Central memory CD4-positive, alpha-beta T cell (primary cell): ENCODE measurements around the gene UQCRH.
"Not testable (repeated sequence)": the region's sequence is repeated elsewhere in the genome, so short reads cannot be mapped to it uniquely, and the experiment has no call there.

Experiments used
- DNase-seq: peaks from one replicate; pipeline ENCODE4 v3.0.0; 2022

UQCRH gene

DNA sequence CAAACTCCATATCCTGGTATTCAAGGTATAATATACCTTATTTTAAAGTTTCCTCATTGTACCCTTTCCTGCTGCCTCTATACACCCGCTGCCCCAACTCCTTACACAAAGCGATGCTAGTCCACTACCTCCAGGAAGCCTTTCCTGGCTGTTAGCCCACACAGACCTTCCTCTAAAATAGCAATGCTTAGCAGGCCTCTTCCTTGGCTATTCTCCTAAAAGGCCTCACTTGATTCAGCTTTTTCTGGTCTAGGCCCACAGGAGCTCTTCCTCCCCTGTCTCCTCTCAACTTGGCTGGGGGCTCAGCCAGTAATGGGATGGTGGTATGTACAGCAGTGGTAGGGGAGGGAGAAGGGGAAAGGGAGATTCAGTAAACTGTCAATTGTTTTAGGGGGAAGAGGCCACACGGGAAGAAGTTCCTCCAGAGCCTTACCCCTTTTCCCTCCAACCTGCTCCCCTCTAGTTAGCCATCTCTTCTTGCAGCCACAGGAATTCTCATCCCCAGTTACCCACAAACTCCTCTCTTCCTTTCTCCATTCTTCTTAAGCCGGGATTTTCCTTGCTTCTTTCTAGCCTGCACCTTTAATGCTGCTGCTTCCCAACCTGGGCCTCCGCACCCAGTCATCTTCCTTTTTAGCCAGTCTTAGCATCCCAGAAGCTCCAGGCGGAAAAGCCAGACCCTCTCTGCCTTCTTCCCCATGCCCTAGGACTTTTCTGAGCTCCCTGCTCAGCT lies 2.7 kb upstream of the UQCRH start:
- DNase-seq, result no peak

- no peak for DNase-seq
Measured at GRCh38 chr1:46301406-46301807, 2.1 kb upstream of the UQCRH start.

DNA sequence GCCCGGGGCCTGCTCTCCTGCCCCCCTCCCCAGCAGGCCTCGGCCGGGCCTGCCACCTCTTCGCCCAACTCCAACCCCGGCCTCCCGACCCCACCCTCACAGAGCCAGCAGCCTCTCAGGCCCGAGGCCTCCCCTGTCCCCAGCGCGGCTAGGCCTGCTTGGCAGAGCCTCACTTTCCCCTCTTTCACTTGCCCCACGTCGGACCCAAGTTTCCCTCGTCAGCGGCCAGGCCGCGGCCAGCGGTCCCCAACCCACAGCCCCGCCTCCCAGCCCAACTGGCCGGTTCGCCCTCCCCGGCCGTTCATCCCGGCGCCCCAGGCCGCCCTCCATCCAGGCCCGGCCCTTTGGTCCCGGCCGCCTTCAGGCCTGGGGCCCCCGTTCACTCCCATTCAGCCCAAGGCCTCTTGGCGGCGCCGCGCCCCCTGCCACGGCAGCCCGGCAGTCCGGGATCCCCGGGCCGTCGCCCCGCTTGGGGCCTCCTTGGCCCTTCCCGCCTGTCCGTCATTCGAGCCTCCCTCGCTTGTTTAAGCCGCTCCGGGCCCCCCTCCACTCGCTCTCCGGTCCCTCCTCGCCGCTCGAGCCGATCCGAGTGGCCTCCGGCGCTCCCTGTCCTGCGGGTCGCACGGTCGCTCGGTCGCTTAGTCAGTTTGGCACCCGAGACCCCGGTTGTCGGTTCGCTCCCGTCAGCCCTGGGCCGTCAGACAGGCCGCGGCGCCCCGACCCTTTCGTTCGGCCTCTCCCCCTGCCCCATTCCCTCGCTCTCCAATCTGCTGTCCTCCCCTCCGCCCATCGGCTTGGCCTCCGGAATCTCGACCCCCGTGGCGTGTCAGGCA lies 1.5 kb upstream of the UQCRH start:
- peak; percentile 34 for DNase-seq

GRCh38 chr1:46302641-46303037 lies 859 bp upstream of the UQCRH start:
- no peak for DNase-seq

GRCh38 chr1:46303872-46304326 lies 401 bp downstream of the UQCRH start:
- DNase-seq, result no peak

DNA sequence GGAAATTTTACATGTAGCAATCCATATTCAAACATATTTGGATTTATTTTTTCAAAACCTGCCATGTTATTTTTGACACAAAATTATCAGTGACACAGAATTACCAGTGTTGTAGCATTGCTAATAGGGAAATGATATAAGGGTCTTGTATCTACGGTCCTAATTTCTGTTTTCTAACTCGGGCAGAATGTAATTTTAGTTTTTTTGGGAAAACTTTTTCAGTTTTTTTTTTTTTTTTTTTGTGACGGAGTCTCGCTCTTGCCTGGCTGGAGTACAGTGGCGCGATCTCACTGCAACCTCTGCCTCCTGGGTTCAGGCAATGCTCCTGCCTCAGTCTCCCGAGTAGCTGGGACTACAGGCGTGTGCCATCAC lies 2.6 kb downstream of the UQCRH start:
- DNase-seq, result no peak

DNA sequence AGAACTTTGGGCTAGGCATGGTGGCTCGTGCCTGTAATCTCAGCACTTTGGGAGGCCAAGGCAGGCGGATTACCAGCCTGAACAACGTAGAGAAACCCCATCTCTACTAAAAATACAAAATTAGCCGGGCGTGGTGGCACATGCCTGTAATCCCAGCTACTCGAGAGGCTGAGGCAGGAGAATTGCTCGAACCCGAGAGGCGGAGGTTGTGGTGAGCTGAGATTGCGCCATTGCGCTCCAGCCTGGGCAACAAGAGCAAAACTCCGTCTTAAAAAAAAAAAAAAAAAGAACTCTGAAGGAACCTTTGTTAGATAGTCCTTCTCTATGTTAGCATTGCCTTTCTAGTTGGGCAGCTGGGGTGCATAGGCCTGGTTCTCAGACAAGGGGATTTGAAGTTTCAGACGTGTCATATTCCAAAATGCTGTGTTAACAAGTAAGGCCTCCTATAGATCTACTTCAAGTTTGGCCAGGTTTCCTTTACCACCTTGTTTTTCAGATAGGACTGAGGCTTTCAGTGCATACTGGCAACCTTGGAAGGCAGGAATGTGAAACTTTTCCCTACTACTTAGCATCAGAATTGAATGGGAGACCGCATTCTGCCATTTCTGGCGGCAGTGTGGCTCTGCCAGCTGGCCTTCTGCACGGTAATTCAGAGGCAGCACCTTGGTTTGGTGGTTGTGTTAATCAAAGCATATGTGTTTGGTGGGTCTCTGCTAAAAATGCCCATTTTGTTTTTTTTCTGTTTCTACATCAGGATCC lies 6.1 kb downstream of the UQCRH start:
- no peak for DNase-seq

- DNase-seq, result no peak
Measured at GRCh38 chr1:46310321-46310720, 6.8 kb downstream of the UQCRH start.

GRCh38 chr1:46315669-46316403 lies 12.3 kb downstream of the UQCRH start:
- no peak for DNase-seq

- no peak for DNase-seq
Measured at GRCh38 chr1:46317323-46317722, 13.8 kb downstream of the UQCRH start.

- not testable (repeated sequence) for DNase-seq
Measured at GRCh38 chr1:46319301-46319700, 15.8 kb downstream of the UQCRH start.

DNA sequence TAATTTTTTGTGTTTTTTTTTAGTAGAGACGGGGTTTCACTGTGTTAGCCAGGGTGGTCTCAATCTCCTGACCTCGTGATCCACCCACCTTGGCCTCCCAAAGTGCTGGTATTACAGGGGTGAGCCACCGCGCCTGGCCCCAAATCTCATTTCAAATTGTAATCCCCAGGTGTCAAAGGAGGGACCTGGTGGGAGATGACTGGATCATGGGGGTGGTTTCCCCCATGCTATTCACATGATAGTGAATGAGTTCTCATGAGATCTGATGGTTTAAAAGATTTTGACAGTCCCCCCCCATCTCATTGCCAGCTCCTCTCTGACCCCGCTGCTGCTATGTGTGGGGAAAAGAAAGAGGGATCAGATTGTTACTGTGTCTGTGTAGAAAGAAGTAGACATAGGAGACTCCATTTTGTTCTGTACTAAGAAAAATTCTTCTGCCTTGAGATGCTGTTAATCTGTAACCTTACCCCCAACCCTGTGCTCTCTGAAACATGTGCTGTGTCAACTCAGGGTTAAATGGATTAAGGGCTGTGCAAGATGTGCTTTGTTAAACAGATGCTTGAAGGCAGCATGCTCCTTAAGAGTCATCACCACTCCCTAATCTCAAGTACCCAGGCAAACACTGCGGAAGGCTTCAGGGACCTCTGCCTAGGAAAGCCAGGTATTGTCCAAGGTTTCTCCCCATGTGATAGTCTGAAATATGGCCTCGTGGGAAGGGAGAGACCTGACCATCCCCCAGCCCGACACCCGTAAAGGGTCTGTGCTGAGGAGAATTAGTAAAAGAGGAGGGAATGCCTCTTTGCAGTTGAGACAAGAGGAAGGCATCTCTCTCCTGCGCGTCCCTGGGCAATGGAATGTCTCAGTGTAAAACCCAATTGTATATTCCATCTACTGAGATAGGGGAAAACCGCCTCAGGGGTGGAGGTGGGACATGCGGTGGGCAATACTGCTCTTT lies 16.7 kb downstream of the UQCRH start:
- DNase-seq, result not testable (repeated sequence)

GRCh38 chr1:46322191-46322590 lies 18.7 kb downstream of the UQCRH start:
- not testable (repeated sequence) for DNase-seq

- DNase-seq, result not testable (repeated sequence)
Measured at GRCh38 chr1:46325285-46326076, 22.0 kb downstream of the UQCRH start.

DNA sequence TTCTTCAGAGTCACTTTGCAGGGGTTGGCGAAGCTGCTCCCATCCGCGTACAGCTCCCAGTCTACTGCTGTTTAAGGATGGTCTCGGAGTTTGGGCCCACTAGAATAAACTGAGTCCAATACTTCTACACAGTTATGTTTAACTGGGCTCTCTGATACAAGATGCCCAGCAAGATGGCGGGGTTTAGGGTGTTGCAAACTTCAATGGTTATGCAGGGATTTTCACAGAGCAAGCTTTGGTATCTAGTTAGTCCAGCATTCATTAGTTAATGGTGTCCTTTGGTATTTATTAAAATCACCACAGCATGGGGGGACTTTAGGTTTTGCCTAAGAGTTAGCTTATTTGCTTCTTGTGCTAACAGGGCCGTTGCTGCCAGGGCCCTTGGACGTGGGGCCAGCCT lies 24.7 kb downstream of the UQCRH start:
- DNase-seq, result not testable (repeated sequence)

GRCh38 chr1:46329807-46330206 lies 26.3 kb downstream of the UQCRH start:
- DNase-seq, result not testable (repeated sequence)

- not testable (repeated sequence) for DNase-seq
Measured at GRCh38 chr1:46330381-46330780, 26.9 kb downstream of the UQCRH start.

DNA sequence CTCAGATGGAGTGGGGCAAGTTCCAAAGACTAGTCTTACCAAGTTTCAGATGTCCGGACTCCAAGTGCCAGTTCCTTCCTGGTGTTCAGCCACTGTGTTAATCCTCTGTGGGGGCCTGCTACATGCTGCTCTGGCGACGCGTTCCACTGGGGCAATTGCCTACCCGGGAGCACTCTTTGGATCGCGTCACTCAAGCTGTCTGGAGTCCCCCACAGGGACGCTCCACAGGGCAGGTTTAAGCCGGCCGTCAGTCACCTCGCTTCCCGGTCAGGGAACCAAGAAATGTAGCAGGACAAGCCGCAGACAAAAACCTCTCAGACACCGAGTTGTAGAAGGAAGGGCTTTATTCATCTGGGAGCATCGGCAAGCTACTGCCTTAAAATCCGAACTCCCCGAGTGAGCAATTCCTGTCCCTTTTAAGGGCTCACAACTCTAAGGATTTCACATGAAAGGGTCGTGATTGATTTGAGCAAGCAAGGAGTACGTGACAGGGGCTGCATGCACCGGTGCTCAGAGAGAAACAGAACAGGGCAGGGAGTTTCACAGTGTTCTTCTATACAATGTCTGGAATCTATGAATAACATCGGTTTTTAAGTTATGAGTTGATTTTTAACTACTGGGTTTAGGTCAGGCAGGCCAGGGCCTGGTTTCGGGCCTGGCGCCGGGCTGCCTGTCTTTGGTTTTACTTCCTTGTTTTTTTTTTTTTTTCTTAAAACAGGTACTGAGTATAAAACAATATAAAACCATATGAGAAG lies 28.5 kb downstream of the UQCRH start:
- DNase-seq, result not testable (repeated sequence)

- no peak for DNase-seq
Measured at GRCh38 chr1:46333300-46334029, 30.0 kb downstream of the UQCRH start.
